Heart right ventricle (tissue), 16 donors: ENCODE results near the gene CLDN6. TPM values are rescaled to one million over a fixed set of nuclear protein-coding genes. Genes with fewer than 3 reads are reported as not detected.

ENCODE experiments used
- ATAC-seq, 8 donors: fragments of 200-7000 bp; cut with Tn5 transposase; one replicate each; pipeline ENCODE4 v1.9.1; 2020; ENCODE audit warnings: mild to moderate bottlenecking in 8 of 8, moderate library complexity in 8 of 8, moderate number of reproducible peaks in 1 of 8
- DNase-seq, 2 donors: peaks; one replicate each; pipeline ENCODE4 v3.0.0-alpha.2; 2020
- H3K27ac ChIP-seq, 10 donors: fragments of 200-600 bp; sonication (generic) in 2 of 10; one replicate each; pipeline versions ENCODE4 v1.5.0 to v1.8.0; 2020 to 2022; ENCODE audit warnings: mild to moderate bottlenecking in 3 of 10
- H3K27me3 ChIP-seq, 7 donors: fragments of 200-600 bp; one replicate each; pipeline ENCODE4 v1.8.0; 2021 to 2022; ENCODE audit warnings: mild to moderate bottlenecking in 2 of 7
- H3K36me3 ChIP-seq, 9 donors: fragments of 200-600 bp; sonication (generic) in 1 of 9; one replicate each; pipeline versions ENCODE4 v1.5.0 to v1.8.0; 2020 to 2022; ENCODE audit warnings: mild to moderate bottlenecking in 2 of 9
- H3K4me1 ChIP-seq, 9 donors: fragments of 200-600 bp; sonication (generic) in 1 of 9; one replicate each; pipeline versions ENCODE4 v1.5.0 to v1.8.0; 2020 to 2022; ENCODE audit warnings: mild to moderate bottlenecking in 4 of 9
- H3K4me3 ChIP-seq, 10 donors: fragments of 200-600 bp; sonication (generic) in 2 of 10; one replicate each; pipeline versions ENCODE4 v1.5.0 to v1.8.0; 2020 to 2022; ENCODE audit warnings: mild to moderate bottlenecking in 7 of 10, moderate library complexity in 2 of 10
- H3K9me3 ChIP-seq, 11 donors: fragments of 200-600 bp in 10 of 11; sonication (generic) in 2 of 11; one replicate each; pipeline versions ENCODE4 v1.5.0 to v1.8.0; 2013 to 2022; ENCODE audit warnings: mild to moderate bottlenecking in 2 of 11, control low read depth in 1 of 11, moderate library complexity in 1 of 11
- CTCF ChIP-seq, 9 donors: fragments of 200-600 bp; sonication (generic) in 2 of 9; IDR thresholded peaks; one replicate each; pipeline versions ENCODE4 v1.5.0 to v1.8.0; 2021 to 2022; ENCODE audit warnings: antibody characterized with exemption in 9 of 9, mild to moderate bottlenecking in 5 of 9, moderate library complexity in 1 of 9
- WGBS, 2 donors: extraction: QIAGEN DNeasy Blood & Tissue Kit; methylation state at CpG; one replicate each; pipeline ENCODE4 v1.1.7; 2013; ENCODE audit warnings: inconsistent platforms in 1 of 2; 5-methylcytosine and 5-hydroxymethylcytosine counted together
- intact Hi-C, 10 donors: fragments of 100-400 bp; cut with DNase I; formaldehyde crosslinking; loops; one replicate each; pipeline versions ENCODE4 v1.11.1 to v1.14.2; 2022
- polyA plus RNA-seq, 2 donors: library from polyadenylated mRNA; stranded (reverse); fragments of 200-250 nt; gene quantifications; one replicate each; pipeline ENCODE4 v1.2.3, GENCODE V29; 2013
- total RNA-seq, 10 donors: library from RNA; stranded (reverse); fragmentation: NEBNext Ultra II Directional in 3 of 10; extraction: Animal tissue kit (Norgen Biotek cat#: 25700) in 3 of 10; gene quantifications; one replicate each; pipeline versions ENCODE4 v1.2.1 to v1.2.4, GENCODE V29; 2021 to 2023
- donor health status: Arrhythmogenic right ventricular cardiomyopathy.
- donor health status: ischemic (EF 13 %, LVEDD 7.1; RV severe dilation, severe dysfunction).
- donor health status: healthy with polysubstance abuse.
- donor health status: DM: no; HTN: yes; CAD: no.
- donor health status: DM: no; HTN: no; CAD: no.
- donor health status: ischemic (EF 25% LVEDD 6.9; RV normal size, moderate dysfunction).
- donor health status: ischemic (EF 25% LVEDD 5.7; RV mildly dilated, moderate dysfunction).
- donor health status: healthy.
- donor health status: DM: yes; HTN: yes; CAD: no.
- donor health status: Ischemic cardiomyopathy.
- donor health status: ischemic (EF 35%, LVEDD 5.7; RV mildly dilated, moderate dysfunction).
- donor health status: nonischemic (EF 11% LVEDD 7.7; RV severe dilation, severe dysfunction).
- donor health status: DM: yes; HTN: yes; CAD: no.
- donor health status: PGD.
- donor health status: ischemic (EF 29% LVEDD 5.4; RV normal size, mild dysfunction).
- donor health status: nonischemic (EF 23%, LVEDD 6.1; RV moderate dilation, normal function).

CLDN6 gene
- total and polyA plus RNA-seq, 12 donors = 0.03 to 0.28 TPM; not detected in 10

- no peak for ATAC-seq
These were observed 8.9 kb upstream of the CLDN6 start for GRCh38 chr16:3026609-3027488.

GRCh38 chr16:3026003-3026378 is 8.0 kb upstream of the CLDN6 start:
- Histone ChIP-seq H3K4me1 (peaks cover 29 to 64% (median 45%) of the 10 kb centered on the region in 9 donors), H3K36me3 (peaks cover 0 to 25% (median 17%) of the 10 kb centered on the region in 9 donors), H3K4me3 (no peak overlapping the region), H3K27ac (no peak overlapping the region), H3K9me3 (no peaks in the 10 kb centered on the region), H3K27me3 (peaks cover 5 to 27% (median 24%) of the 10 kb centered on the region in 7 donors)
- TF ChIP-seq CTCF (IDR thresholded peaks at IDR 0.05) = no peak
- 95% methylated on average over 8 of the region's 8 CpGs for WGBS, 2 donors
- DNase-seq = no peak
- no peak for ATAC-seq
- intact Hi-C loops = no loop called here

More at GRCh38 chr16:3026609-3027488, 8.9 kb upstream of the CLDN6 start:
- WGBS, 2 donors = 96 to 97% methylated on average over 24 of the region's 24 CpGs
- DNase-seq = no peak
- peaks cover 5 to 34% (median 31%) of the 10 kb centered on the region in 7 donors for H3K27me3 ChIP-seq
- no peak overlapping the region for H3K4me3 ChIP-seq
- H3K4me1 ChIP-seq = peaks cover 22 to 56% (median 36%) of the 10 kb centered on the region in 9 donors
- no peak for TF ChIP-seq CTCF (IDR thresholded peaks at IDR 0.05)
- no peak overlapping the region for H3K27ac ChIP-seq
- H3K9me3 ChIP-seq = no peaks in the 10 kb centered on the region
- intact Hi-C loops = no loop called here
- H3K36me3 ChIP-seq = peaks cover 0 to 25% (median 17%) of the 10 kb centered on the region in 9 donors

DNA sequence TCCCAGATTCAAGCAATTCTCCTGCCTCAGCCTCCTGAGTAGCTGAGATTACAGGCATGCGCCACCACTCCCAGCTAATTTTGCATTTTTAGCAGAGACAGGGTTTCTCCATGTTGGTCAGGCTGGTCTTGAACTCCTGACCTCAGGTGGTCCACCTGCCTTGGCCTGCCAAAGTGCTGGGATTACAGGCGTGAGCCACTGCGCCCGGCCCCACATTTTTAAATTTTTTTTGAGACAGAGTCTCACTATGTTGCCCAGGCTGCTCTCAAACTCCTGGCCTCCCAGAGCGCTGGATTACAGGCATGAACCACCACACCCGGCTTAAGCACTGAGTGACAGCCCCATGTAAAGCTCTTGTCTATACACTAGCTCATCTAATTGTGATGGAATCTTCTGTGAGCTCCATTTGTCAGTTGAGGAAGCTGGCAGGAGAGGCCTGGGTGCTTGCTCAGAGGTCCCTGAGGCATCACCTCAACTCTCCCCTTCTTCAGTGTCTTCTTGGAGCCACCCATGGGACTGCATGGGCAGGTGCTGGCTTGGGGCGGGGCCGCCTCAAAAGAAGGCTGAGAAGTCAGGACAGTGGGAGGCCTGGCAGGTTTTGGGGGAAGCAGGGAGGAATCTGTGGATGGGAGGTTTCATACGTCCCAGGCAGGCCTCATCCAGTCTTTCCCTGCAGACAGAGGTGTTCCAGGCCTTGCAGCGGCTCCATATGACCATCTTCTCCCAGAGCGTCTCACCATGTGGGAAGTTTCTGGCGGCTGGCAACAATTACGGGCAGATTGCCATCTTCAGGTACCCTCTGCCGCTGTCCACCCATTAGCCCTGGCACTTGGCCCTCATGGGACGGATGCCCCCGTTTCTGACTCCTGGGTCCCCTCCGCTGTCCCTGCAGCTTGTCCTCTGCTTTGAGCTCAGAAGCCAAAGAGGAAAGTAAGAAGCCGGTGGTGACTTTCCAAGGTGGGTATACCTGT is 7.3 kb upstream of the CLDN6 start:
- 94 to 96% methylated on average over 18 of the region's 18 CpGs for WGBS, 2 donors
- H3K4me1 ChIP-seq = peaks cover 29 to 70% (median 49%) of the 10 kb centered on the region in 9 donors
- H3K27ac ChIP-seq = no peak overlapping the region
- ATAC-seq = no peak
- no peak for TF ChIP-seq CTCF (IDR thresholded peaks at IDR 0.05)
- peaks cover 0 to 20% (median 17%) of the 10 kb centered on the region in 7 donors for H3K27me3 ChIP-seq
- no peak overlapping the region for H3K4me3 ChIP-seq
- no peaks in the 10 kb centered on the region for H3K9me3 ChIP-seq
- H3K36me3 ChIP-seq = peaks cover 0 to 25% (median 17%) of the 10 kb centered on the region in 9 donors
- DNase-seq = no peak
- intact Hi-C loops = no loop called here
